HG02973 (cell line): ENCODE measurements around the gene CHD9NB.
"Not testable (repeated sequence)": the region's sequence is repeated elsewhere in the genome, so short reads cannot be mapped to it uniquely, and the experiment has no call there.

Experiments used
- ATAC-seq: cut with Tn5 transposase; IDR thresholded peaks from one replicate; pipeline ENCODE4 v1.9.1; 2021; ENCODE audit warnings: moderate library complexity; ENCODE audit not compliant: unreplicated experiment

The CHD9NB gene

GRCh38 chr16:53058441-53058840 is 5.7 kb upstream of the CHD9NB start:
- ATAC-seq, result no peak

DNA sequence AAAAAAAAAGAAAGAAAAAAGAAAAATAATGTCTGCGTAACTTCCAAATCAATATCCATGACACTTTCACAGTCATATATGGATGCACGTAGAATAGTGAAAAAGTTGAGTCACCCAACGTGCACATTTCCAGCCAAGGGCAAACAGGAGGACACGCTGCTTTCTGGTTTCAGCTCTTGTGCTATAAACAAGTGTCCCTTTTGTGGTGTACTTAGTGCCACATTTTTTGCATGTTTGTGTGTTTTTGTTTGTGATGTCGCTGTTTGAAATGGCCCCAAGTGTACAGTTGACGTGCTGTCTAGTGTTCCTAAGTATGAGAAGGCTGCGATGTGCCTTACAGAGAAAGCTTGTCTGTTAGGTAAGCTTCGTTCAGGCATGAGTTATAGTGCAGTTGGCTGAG is 5.0 kb upstream of the CHD9NB start:
- ATAC-seq, result no peak

- ATAC-seq, result no peak
Measured at GRCh38 chr16:53056392-53056881, 3.7 kb upstream of the CHD9NB start.

DNA sequence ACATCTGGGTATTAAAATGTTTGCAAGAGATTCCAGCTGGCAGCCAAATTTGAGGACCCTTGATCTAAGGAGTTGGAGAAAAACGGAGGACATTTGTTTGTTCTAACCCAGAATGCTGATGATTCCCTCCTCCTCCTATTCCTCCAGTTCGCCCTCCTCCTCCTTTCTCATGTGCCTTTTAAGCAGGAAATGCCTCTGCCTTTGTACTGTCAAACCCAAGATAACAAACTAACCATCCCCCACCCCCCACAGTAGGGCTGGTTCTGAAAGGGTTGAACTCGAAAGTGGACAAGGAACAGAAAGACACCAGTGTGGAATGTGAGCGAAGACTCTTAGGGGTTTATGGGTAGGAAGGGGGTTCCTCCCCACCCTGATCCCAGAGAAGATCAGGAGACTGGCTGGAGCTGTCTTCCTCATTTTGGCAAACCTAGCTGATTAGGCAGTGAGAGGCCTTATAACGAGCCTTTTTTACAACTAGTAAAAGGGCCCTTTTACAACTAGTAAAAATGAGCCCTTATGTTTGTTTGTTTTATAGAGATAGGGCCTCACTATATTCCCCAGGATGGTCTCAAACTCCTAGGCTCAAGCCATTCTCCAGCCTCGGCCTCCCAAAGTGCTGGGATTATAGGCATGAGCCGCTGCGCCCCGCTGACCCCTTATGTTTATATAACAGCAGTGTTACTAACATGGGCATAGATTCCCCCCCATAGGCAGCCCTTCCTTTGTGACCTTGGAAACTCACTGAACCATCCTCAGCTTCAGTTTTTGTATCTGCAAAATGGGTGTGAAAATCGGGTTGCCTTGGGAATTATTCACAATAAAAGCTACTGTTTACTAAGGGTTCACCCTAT is 3.1 kb upstream of the CHD9NB start:
- no peak for ATAC-seq

DNA sequence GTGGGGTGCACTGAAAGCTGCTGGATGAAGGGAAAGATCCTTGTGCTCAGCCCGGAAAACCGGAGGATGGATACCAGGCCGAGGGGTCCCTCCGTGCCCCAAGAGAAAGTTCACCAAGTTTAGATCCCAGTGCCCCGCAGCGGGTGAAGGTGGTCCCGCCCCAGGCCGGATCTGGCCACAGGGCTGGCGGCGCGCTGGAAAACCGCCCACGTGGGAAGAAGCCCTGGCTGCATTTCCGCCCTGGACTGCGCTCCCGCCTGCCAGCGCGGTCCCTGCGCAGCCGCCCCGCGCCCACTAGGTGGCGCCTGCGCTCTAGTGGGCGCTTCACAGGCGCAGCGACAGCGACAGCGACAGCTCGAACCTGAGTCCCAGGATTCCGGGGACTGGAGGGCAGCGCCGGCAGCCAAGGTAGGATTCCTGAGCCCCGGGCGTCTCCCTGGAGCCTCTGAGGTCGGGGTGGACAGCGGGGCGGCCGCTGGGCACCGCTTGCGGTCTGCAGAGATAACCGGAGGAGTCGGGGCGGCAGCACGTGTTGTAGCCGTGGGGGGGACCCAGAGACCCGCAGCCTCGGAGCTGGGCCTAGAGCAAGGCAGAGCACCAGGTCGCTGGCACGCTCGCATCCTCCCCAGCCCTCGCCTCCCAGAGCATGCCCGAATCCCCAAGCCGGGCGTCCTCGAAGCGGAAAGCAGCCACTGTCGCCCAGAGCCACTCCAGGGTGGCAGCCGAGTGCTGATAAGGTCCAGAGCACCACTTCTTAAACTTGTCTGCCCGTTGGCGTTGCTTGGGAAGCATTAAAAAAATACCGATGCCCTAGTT is 2.2 kb upstream of the CHD9NB start, which contains the start of gene CHD9:
CHD9 (plus strand) TSS at position 322 of the 816 bp plus-strand sequence. CDS start 101,099 bp downstream, outside the sequence.
- ATAC-seq, result peak; percentile 81

- peak; percentile 34 for ATAC-seq
Measured at GRCh38 chr16:53053967-53054669, 1.4 kb upstream of the CHD9NB start.

GRCh38 chr16:53051255-53051654 is 1.4 kb downstream of the CHD9NB start:
- ATAC-seq, result not testable (repeated sequence)

DNA sequence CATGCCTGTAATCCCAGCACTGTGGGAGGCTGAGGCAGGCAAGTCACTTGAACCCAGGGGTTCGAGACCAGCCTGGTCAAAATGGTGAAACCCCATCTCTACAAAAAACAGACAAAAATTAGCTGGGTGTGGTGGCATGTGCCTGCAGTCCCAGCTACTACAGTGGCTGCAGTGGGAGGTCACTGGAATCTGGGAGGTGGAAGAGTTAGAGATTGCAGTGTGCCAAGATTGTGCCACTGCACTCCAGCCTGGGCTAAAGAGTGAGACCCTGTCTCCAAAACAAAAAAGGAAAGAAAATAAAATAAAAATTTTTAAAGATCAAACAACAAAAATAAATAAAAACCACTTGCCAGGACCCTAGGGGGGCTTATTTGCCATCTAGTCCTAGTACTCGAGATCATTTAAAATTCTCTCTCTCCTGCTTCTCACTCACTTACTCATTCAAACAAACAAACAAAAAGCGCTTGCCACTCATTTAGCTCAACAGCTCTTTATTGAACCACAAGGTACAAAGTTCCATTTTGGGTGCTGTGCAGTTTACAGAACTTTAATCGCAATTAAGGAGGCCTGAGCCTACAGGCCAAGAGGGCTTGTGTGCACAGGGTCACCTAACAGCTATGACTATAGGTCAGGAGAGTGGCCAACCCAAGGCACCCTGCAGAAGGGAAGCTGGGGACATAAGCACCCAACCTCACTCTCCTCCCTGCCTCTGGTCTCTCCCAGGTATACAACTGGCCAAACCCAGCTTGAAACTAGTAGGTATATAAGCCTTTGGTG is 4.4 kb downstream of the CHD9NB start:
- no peak for ATAC-seq

GRCh38 chr16:53047515-53047914 is 5.2 kb downstream of the CHD9NB start:
- ATAC-seq, result not testable (repeated sequence)

GRCh38 chr16:53045341-53046220 is 7.1 kb downstream of the CHD9NB start:
- no peak for ATAC-seq

DNA sequence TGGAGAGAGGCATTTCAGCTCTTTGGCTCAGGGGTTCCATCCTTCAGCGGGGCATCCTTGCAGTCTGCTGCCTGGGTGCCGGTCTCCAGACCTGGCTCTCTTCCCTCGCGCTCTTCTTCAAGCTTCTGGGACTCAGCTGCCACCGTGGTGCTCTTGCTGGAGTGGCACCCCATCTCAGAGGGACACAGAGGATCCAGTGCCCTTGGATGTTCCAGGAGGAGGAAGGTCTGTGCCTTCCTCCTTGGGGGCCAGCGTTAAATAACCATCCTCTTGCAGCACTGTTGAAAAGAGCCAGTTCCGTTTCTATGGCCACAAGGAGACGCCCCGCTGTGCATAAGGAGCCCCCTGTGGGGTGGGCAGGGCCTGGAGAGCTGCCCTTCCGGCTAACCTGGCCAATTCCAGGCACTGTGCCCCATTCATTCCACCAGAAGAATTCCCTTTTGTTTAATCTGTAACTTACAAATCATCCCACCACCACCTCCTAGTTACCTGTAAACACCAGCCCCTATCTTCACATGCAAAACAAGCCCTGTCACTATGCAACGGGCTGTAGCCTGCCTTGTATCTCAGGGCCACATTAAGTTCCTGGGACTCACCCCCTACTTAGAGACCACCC is 8.6 kb downstream of the CHD9NB start:
- no peak for ATAC-seq

DNA sequence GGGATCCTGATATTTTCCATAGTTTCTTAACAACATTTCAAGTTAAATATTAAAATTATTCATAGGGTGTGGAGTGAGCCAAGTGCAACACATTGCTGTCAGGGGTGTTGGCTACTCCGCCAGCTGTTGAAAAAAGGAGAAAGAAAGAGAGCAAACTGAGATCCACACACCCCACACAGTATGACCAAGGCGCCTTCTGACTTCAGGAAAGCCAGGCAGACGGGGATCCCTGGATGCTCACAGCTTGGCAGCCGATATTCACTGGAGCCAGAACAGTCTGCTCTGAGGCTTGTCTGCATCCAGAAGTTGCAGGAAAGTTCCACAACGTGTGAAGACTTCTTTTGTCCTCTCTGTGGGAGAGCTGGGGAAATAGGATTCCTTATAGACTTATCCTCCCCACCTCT is 9.3 kb downstream of the CHD9NB start:
- no peak for ATAC-seq

DNA sequence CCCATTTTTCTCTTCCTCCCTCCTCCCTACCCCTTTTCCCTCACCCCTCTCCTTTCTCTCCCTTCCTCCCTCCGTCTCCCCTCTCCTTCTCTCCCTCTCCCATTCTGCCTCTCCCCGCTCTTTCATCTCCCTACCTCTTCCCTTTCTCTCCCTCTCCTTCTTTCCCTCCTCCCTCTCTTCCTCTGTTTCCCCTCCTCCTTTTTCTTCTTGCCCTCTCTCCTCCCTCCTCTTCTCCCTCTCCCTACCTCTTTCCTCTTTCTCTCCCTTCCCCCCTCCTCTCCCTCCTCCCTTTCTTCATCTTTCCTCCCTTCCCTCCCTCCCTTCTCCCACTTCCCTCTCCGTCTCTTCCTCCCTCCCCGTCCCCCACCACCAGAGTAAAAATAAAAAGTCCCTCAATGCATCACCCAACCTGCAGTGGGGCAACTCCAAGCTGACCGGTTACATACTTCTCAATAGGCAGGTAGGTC is 10.4 kb downstream of the CHD9NB start:
- ATAC-seq, result no peak

- ATAC-seq, result no peak
Measured at GRCh38 chr16:53041320-53042051, 11.2 kb downstream of the CHD9NB start.

- ATAC-seq, result no peak
Measured at GRCh38 chr16:53040788-53041187, 11.9 kb downstream of the CHD9NB start.

DNA sequence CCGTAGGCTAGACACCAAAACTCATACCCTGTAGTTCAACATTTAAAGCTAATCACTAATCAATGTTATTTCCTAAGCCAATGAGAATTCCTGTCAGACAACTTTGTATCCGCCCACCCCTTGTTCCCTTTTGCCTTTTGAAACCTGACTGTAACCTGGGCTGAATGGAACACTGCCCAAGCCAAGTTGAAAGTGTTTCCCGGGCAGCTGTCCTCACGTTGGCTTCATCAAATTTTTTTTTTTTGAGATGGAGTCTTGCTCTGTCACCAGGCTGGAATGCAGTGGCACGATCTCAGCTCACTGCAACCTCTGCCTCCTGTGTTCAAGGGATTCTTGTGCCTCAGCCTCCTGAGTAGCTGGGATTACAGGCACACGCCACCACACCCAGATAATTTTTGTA is 16.0 kb downstream of the CHD9NB start:
- ATAC-seq, result not testable (repeated sequence)

DNA sequence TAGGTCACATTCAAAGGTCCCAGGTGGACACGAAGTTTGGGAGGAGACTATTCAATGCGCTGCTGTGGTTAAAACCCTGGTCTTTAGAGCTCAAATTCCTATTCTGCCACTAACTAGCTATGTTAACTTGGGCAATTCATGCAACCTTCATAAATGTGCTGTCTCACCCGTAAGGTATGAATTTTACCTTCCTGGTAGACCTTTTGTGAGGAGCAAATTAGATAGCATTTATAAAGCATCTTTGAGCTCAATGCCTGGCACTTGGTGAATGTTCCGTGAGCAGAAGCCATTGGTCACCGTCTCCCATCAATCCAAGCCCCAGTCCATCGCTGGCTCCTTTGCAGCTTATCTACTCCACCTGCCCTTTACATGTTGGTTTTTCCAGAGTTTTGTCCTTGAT is 16.6 kb downstream of the CHD9NB start:
- ATAC-seq, result no peak
